Activated T-cell treated with anti-CD3 and anti-CD28 coated beads, Interleukin-2, amount 50 U/mL, for 4 hours (primary cell): Measurements from ENCODE around the gene IL17RA. TPM values are rescaled to one million over a fixed set of nuclear protein-coding genes. Genes with fewer than 3 reads are reported as not detected.
"Not testable (repeated sequence)": the region's sequence is repeated elsewhere in the genome, so short reads cannot be mapped to it uniquely, and the experiment has no call there.

Experiments used
- ATAC-seq, 2 donors: fragments of 200-7000 bp; cut with Tn5 transposase; one replicate each; pipeline ENCODE4 v1.10.0; 2021
- DNase-seq: peaks from one replicate; pipeline ENCODE4 v3.0.0-alpha.2; 2020
- H3K27me3 Mint-ChIP-seq: one replicate; pipeline ENCODE4 v1.8.0; 2021; ENCODE audit warnings: low read depth, mixed read lengths
- H3K36me3 Mint-ChIP-seq: one replicate; pipeline ENCODE4 v1.8.0; 2022; ENCODE audit warnings: mixed read lengths; ENCODE audit not compliant: insufficient read depth
- H3K4me1 Mint-ChIP-seq: one replicate; pipeline ENCODE4 v1.8.0; 2021; ENCODE audit warnings: low read depth, mixed read lengths
- H3K4me3 Mint-ChIP-seq: one replicate; pipeline ENCODE4 v1.8.0; 2021; ENCODE audit warnings: mild to moderate bottlenecking, moderate library complexity, mixed read lengths
- H3K9me3 Mint-ChIP-seq: one replicate; pipeline ENCODE4 v1.8.0; 2021; ENCODE audit warnings: mixed read lengths
- total RNA-seq, 3 donors: library from RNA; stranded (reverse); gene quantifications; one replicate each; pipeline ENCODE4 v1.2.1, GENCODE V29; 2021

IL17RA gene
- total RNA-seq = 10 to 100 TPM; 14.1 to 19.6 (median 16.6) TPM

- H3K27me3 Mint-ChIP-seq = no peaks in the 10 kb centered on the region
- H3K36me3 Mint-ChIP-seq = no peaks in the 10 kb centered on the region
- DNase-seq = peak; percentile 93
- no peaks in the 10 kb centered on the region for H3K9me3 Mint-ChIP-seq
- peak; percentile 92 to 94 for ATAC-seq
- H3K4me1 Mint-ChIP-seq = peaks cover 44% of the 10 kb centered on the region
- H3K4me3 Mint-ChIP-seq = peak within 1 kb of the TSS; percentile 87
Measured at GRCh38 chr22:17084554-17085276, at the start of gene IL17RA. Gene IL17RA (plus strand): TSS chr22:17085000. CDS start chr22:17085092, 92 bp downstream.

GRCh38 chr22:17035246-17035645 is 49.6 kb upstream of the IL17RA start:
- peaks cover 10% of the 10 kb centered on the region for H3K4me1 Mint-ChIP-seq

GRCh38 chr22:17035976-17036841 is 48.6 kb upstream of the IL17RA start:
- peaks cover 10% of the 10 kb centered on the region for H3K4me1 Mint-ChIP-seq
- not testable (repeated sequence) for DNase-seq, H3K9me3 Mint-ChIP-seq, H3K36me3 Mint-ChIP-seq
- H3K4me3 Mint-ChIP-seq = peak overlapping the region; percentile 69
- H3K27me3 Mint-ChIP-seq = peaks cover 13% of the 10 kb centered on the region
- ATAC-seq = peak; percentile 22 to 41

More at GRCh38 chr22:17035246-17035645, 49.6 kb upstream of the IL17RA start:
- DNase-seq (no peak), ATAC-seq (no peak)
- peak overlapping the region; percentile 37 for H3K4me3 Mint-ChIP-seq
- no peaks in the 10 kb centered on the region for H3K9me3 Mint-ChIP-seq
- no peaks in the 10 kb centered on the region for H3K36me3 Mint-ChIP-seq
- H3K27me3 Mint-ChIP-seq = peaks cover 13% of the 10 kb centered on the region

- H3K27me3 Mint-ChIP-seq = peaks cover 13% of the 10 kb centered on the region
- H3K36me3 Mint-ChIP-seq, H3K9me3 Mint-ChIP-seq, DNase-seq: not testable (repeated sequence)
- H3K4me3 Mint-ChIP-seq = peak overlapping the region; percentile 62
- peak; percentile 84 to 89 for ATAC-seq
- peaks cover 10% of the 10 kb centered on the region for H3K4me1 Mint-ChIP-seq
Measured at GRCh38 chr22:17036842-17037711, 47.7 kb upstream of the IL17RA start.

- H3K27me3 Mint-ChIP-seq = peaks cover 5% of the 10 kb centered on the region
- DNase-seq = no peak
Measured at GRCh38 chr22:17043521-17043920, 41.3 kb upstream of the IL17RA start.

GRCh38 chr22:17046566-17047348 is 38.0 kb upstream of the IL17RA start:
- ATAC-seq (no peak), DNase-seq (no peak)
- no peaks in the 10 kb centered on the region for H3K9me3 Mint-ChIP-seq
- H3K4me1 Mint-ChIP-seq = no peaks in the 10 kb centered on the region
- no peaks in the 10 kb centered on the region for H3K36me3 Mint-ChIP-seq
- peaks cover 5% of the 10 kb centered on the region for H3K27me3 Mint-ChIP-seq
- H3K4me3 Mint-ChIP-seq = no peak overlapping the region

More at GRCh38 chr22:17043521-17043920, 41.3 kb upstream of the IL17RA start:
- no peaks in the 10 kb centered on the region for H3K9me3 Mint-ChIP-seq
- no peaks in the 10 kb centered on the region for H3K36me3 Mint-ChIP-seq
- H3K4me3 Mint-ChIP-seq = no peak overlapping the region
- H3K4me1 Mint-ChIP-seq = no peaks in the 10 kb centered on the region
- ATAC-seq = no peak

- ATAC-seq (no peak), DNase-seq (no peak)
- Mint-ChIP-seq H3K4me1 (no peaks in the 10 kb centered on the region), H3K4me3 (no peak overlapping the region), H3K36me3 (no peaks in the 10 kb centered on the region), H3K27me3 (peaks cover 5% of the 10 kb centered on the region), H3K9me3 (no peaks in the 10 kb centered on the region)
Measured at GRCh38 chr22:17047656-17048055, 37.1 kb upstream of the IL17RA start.

GRCh38 chr22:17056058-17056457 is 28.7 kb upstream of the IL17RA start:
- Mint-ChIP-seq H3K36me3 (no peaks in the 10 kb centered on the region), H3K4me1 (peaks cover 3% of the 10 kb centered on the region), H3K4me3 (no peak overlapping the region), H3K27me3 (no peaks in the 10 kb centered on the region), H3K9me3 (no peaks in the 10 kb centered on the region)
- no peak for DNase-seq
- ATAC-seq = no peak

- ATAC-seq = no peak
- no peak for DNase-seq
- Mint-ChIP-seq H3K4me1 (peaks cover 3% of the 10 kb centered on the region), H3K4me3 (no peak overlapping the region), H3K27me3 (peaks cover 3% of the 10 kb centered on the region), H3K36me3 (no peaks in the 10 kb centered on the region), H3K9me3 (no peaks in the 10 kb centered on the region)
Measured at GRCh38 chr22:17056807-17057206, 28.0 kb upstream of the IL17RA start.

- DNase-seq = peak; percentile 36
- peak; percentile 60 to 74 for ATAC-seq
- H3K4me1 Mint-ChIP-seq = peaks cover 5% of the 10 kb centered on the region
Measured at GRCh38 chr22:17057959-17058814, 26.6 kb upstream of the IL17RA start.

GRCh38 chr22:17060126-17060525 is 24.7 kb upstream of the IL17RA start:
- H3K36me3 Mint-ChIP-seq = no peaks in the 10 kb centered on the region
- no peak overlapping the region for H3K4me3 Mint-ChIP-seq
- ATAC-seq (no peak), DNase-seq (no peak)
- H3K9me3 Mint-ChIP-seq = no peaks in the 10 kb centered on the region
- H3K27me3 Mint-ChIP-seq = peaks cover 7% of the 10 kb centered on the region
- H3K4me1 Mint-ChIP-seq = peaks cover 5% of the 10 kb centered on the region

More at GRCh38 chr22:17057959-17058814, 26.6 kb upstream of the IL17RA start:
- peaks cover 7% of the 10 kb centered on the region for H3K27me3 Mint-ChIP-seq
- no peaks in the 10 kb centered on the region for H3K36me3 Mint-ChIP-seq
- H3K4me3 Mint-ChIP-seq = no peak overlapping the region
- no peaks in the 10 kb centered on the region for H3K9me3 Mint-ChIP-seq

- H3K36me3 Mint-ChIP-seq = no peaks in the 10 kb centered on the region
- ATAC-seq (no peak), DNase-seq (no peak)
- H3K4me3 Mint-ChIP-seq = no peak overlapping the region
- peaks cover 7% of the 10 kb centered on the region for H3K27me3 Mint-ChIP-seq
- peaks cover 2% of the 10 kb centered on the region for H3K4me1 Mint-ChIP-seq
- H3K9me3 Mint-ChIP-seq = no peaks in the 10 kb centered on the region
Measured at GRCh38 chr22:17063411-17064106, 21.2 kb upstream of the IL17RA start.
